OCI-LY3 (cell line): ENCODE data around the gene SH3BP2.

ENCODE experiments used
- H2AFZ ChIP-seq: fragments of 200-600, 300-600 bp; shearing (Covaris generic); 2 replicates; pipeline ENCODE4 v1.6.0; 2014; ENCODE audit warnings: antibody characterized with exemption, low read depth, low read length
- H3K27ac ChIP-seq: fragments of 200-600, 300-600 bp; sonication (generic); 2 replicates; pipeline ENCODE4 v1.5.1; 2014; ENCODE audit warnings: mild to moderate bottlenecking, low read length, moderate library complexity, mixed read lengths
- H3K27me3 ChIP-seq: fragments of 200-600, 300-600 bp; sonication (generic); 2 replicates; pipeline ENCODE4 v1.6.1; 2014; ENCODE audit warnings: low read depth, low read length, mixed read lengths
- H3K36me3 ChIP-seq: fragments of 200-600, 300-600 bp; sonication (generic); replicated peaks from 2 replicates; pipeline ENCODE3; 2014; ENCODE audit warnings: low read depth, low read length, mixed read lengths
- H3K4me1 ChIP-seq: fragments of 300-600, 200-600 bp; sonication (generic); 2 replicates; pipeline ENCODE4 v1.6.1; 2014; ENCODE audit warnings: low read length, mixed read lengths
- H3K4me2 ChIP-seq: fragments of 200-600, 300-600 bp; sonication (generic); 2 replicates; pipeline ENCODE4 v1.6.1; 2014; ENCODE audit warnings: low read length, mixed read lengths
- H3K4me3 ChIP-seq: fragments of 300-600, 200-600 bp; sonication (generic); 2 replicates; pipeline ENCODE4 v1.5.1; 2014; ENCODE audit warnings: antibody characterized with exemption, mild to moderate bottlenecking, low read length, moderate library complexity
- H3K79me2 ChIP-seq: fragments of 300-600, 200-600 bp; shearing (Covaris generic); 2 replicates; pipeline ENCODE4 v1.6.1; 2014; ENCODE audit warnings: mild to moderate bottlenecking, low read length, mixed read lengths
- H3K9ac ChIP-seq: fragments of 300-600, 200-600 bp; shearing (Covaris generic); 2 replicates; pipeline ENCODE4 v1.6.0; 2014; ENCODE audit warnings: mild to moderate bottlenecking, low read length, moderate library complexity
- H3K9me3 ChIP-seq: fragments of 200-600, 300-600 bp; shearing (Covaris generic); 2 replicates; pipeline ENCODE4 v1.6.1; 2014; ENCODE audit warnings: low read length, mixed read lengths; ENCODE audit not compliant: insufficient read depth
- H4K20me1 ChIP-seq: fragments of 200-600, 300-600 bp; sonication (generic); 2 replicates; pipeline ENCODE4 v1.6.1; 2016; ENCODE audit warnings: low read length, mixed read lengths; ENCODE audit not compliant: insufficient read depth
- CTCF ChIP-seq: fragments of 200-600, 300-600 bp; sonication (generic); IDR thresholded peaks from 2 replicates; pipeline ENCODE4 v1.5.1; 2014; ENCODE audit warnings: antibody characterized with exemption, low read length, low read depth
- EZH2phosphoT487 ChIP-seq: fragments of 200-600 bp; shearing (Covaris generic); IDR thresholded peaks from 2 replicates; pipeline ENCODE4 v1.6.1; 2018; ENCODE audit warnings: antibody characterized with exemption, mixed run types, low read depth

Gene SH3BP2

GRCh38 chr4:2799224-2799911 is 6.5 kb downstream of the SH3BP2 start:
- Histone ChIP-seq H3K4me3 (peak overlapping the region; percentile 59), H3K36me3 (no peaks in the 10 kb centered on the region), H3K9ac (peak overlapping the region; percentile 34; the same call in 1 of the 2 replicates), H2AFZ (no peak overlapping the region), H3K9me3 (no peaks in the 10 kb centered on the region), H4K20me1 (no peaks in the 10 kb centered on the region), H3K79me2 (no peaks in the 10 kb centered on the region), H3K4me2 (peak overlapping the region; percentile 77), H3K27ac (no peak overlapping the region), H3K27me3 (no peaks in the 10 kb centered on the region), H3K4me1 (peaks cover 70% of the 10 kb centered on the region)
- TF ChIP-seq EZH2phosphoT487 (no peak), CTCF (no peak)

- Histone ChIP-seq H3K27ac (peak overlapping the region; percentile 74), H3K4me2 (peak overlapping the region; percentile 77), H4K20me1 (no peaks in the 10 kb centered on the region), H3K4me1 (peaks cover 62% of the 10 kb centered on the region), H3K27me3 (no peaks in the 10 kb centered on the region), H3K4me3 (peak overlapping the region; percentile 59), H3K36me3 (no peaks in the 10 kb centered on the region), H3K79me2 (no peaks in the 10 kb centered on the region), H3K9ac (peak overlapping the region; percentile 68), H2AFZ (no peak overlapping the region), H3K9me3 (no peaks in the 10 kb centered on the region)
- TF ChIP-seq CTCF (no peak), EZH2phosphoT487 (no peak)
These were observed 7.2 kb downstream of the SH3BP2 start for GRCh38 chr4:2799971-2800690.

GRCh38 chr4:2800691-2801596 is 8.1 kb downstream of the SH3BP2 start:
- Histone ChIP-seq H3K9me3 (no peaks in the 10 kb centered on the region), H3K27ac (peak overlapping the region; percentile 74), H3K9ac (peak overlapping the region; percentile 68), H2AFZ (0 out of 2 replicates have a peak overlapping the region, but pooled peaks have one; percentile 10), H3K79me2 (no peaks in the 10 kb centered on the region), H3K4me2 (peak overlapping the region; percentile 77), H3K36me3 (no peaks in the 10 kb centered on the region), H4K20me1 (no peaks in the 10 kb centered on the region), H3K4me3 (peak overlapping the region; percentile 59), H3K4me1 (peaks cover 59% of the 10 kb centered on the region), H3K27me3 (no peaks in the 10 kb centered on the region)
- TF ChIP-seq CTCF, result no peak
- TF ChIP-seq EZH2phosphoT487, result no peak
